Vagina (tissue), 2 donors: ENCODE data around the gene APBB1IP. TPM values are rescaled to one million over a fixed set of nuclear protein-coding genes. Genes with fewer than 3 reads are reported as not detected.

Source experiments
- DNase-seq, 2 donors: peaks; one replicate each; pipeline ENCODE4 v3.0.0-alpha.2; 2017; ENCODE audit errors: extremely low spot score in 2 of 2
- H3K27ac ChIP-seq: fragments of 200-600 bp; sonication (generic); one replicate; pipeline ENCODE4 v1.5.1; 2019
- H3K27me3 ChIP-seq: fragments of 200-600 bp; sonication (generic); one replicate; pipeline ENCODE4 v1.5.1; 2019
- H3K36me3 ChIP-seq, 2 donors: fragments of 200-600 bp; sonication (generic); one replicate each; pipeline ENCODE4 v1.5.1; 2017 to 2019
- H3K4me1 ChIP-seq: fragments of 200-600 bp; sonication (generic); one replicate; pipeline ENCODE4 v1.5.1; 2019
- H3K4me3 ChIP-seq, 2 donors: fragments of 200-600 bp; sonication (generic); 1 replicate in 1 of 2; 2 replicates in 1 of 2; pipeline ENCODE4 v1.5.1; 2016 to 2019
- H3K9me3 ChIP-seq: fragments of 200-600 bp; sonication (generic); one replicate; pipeline ENCODE4 v1.5.1; 2019
- POLR2A ChIP-seq, 2 donors: fragments of 450-650 bp; IDR thresholded peaks; one replicate each; pipeline ENCODE4 v1.6.1; 2017; ENCODE audit warnings: antibody characterized with exemption in 2 of 2, mild to moderate bottlenecking in 2 of 2, moderate library complexity in 2 of 2
- POLR2AphosphoS5 ChIP-seq, 2 donors: sonication (generic); formaldehyde crosslinking; IDR thresholded peaks; one replicate each; pipeline ENCODE4 v1.9.0; 2017; ENCODE audit warnings: antibody characterized with exemption in 2 of 2, mild to moderate bottlenecking in 2 of 2, low read depth in 1 of 2; ENCODE audit not compliant: insufficient read depth in 1 of 2
- intact Hi-C: fragments of 100-400 bp; cut with DNase I; formaldehyde crosslinking; loops from one replicate; pipeline ENCODE4 v1.15.1; 2023
- total RNA-seq: library from RNA; depleted of rRNA; stranded (reverse); fragments of >200 nt; gene quantifications from one replicate; pipeline ENCODE4 v1.2.3, GENCODE V29; 2016
- TF ChIP-seq, protein P1 (sequence below), 3 experiments: fragments of 450-650 bp in 2 of 3; fragments of 200-600 bp in 1 of 3; sonication (generic) in 1 of 3; IDR thresholded peaks; one replicate each; pipeline ENCODE4 v1.5.1; 2017 to 2019; ENCODE audit warnings: antibody characterized with exemption in 3 of 3, mild to moderate bottlenecking in 2 of 3, moderate library complexity in 2 of 3

APBB1IP gene
- total RNA-seq, 1 donor from 2014 or later = 7.4 TPM

DNA sequence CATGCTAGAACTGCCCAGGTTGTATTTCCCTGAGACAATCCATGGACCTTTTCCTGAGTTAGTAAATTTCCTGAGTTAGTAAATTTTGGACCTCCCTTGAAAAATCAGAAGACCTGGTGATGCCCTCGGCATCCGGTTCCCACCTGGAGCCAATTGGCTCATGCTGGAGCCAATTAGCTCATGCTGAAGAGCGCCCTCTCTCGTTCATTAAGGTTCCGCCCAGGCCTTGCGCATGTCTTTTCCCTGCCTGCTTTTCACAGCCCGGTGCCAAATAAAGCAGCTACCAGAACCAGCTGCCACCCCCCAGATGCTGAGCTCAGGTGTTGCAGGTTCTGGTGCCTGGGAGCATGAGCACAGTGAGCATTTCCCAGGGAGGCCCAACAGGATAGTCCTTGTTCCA lies 96.2 kb downstream of the APBB1IP start:
- H3K4me3 ChIP-seq = no peak overlapping the region
- H3K27ac ChIP-seq = no peak overlapping the region
- H3K4me1 ChIP-seq = no peaks in the 10 kb centered on the region
- no peaks in the 10 kb centered on the region for H3K36me3 ChIP-seq
- no peaks in the 10 kb centered on the region for H3K27me3 ChIP-seq
- H3K9me3 ChIP-seq = no peaks in the 10 kb centered on the region
- no peak for TF ChIP-seq POLR2A (IDR thresholded peaks at IDR 0.05)
- no peak for TF ChIP-seq POLR2AphosphoS5 (IDR thresholded peaks at IDR 0.05; ENCODE audit: insufficient read depth in 1 of 2, low read depth in 1 of 2)
- TF ChIP-seq, protein P1, sequence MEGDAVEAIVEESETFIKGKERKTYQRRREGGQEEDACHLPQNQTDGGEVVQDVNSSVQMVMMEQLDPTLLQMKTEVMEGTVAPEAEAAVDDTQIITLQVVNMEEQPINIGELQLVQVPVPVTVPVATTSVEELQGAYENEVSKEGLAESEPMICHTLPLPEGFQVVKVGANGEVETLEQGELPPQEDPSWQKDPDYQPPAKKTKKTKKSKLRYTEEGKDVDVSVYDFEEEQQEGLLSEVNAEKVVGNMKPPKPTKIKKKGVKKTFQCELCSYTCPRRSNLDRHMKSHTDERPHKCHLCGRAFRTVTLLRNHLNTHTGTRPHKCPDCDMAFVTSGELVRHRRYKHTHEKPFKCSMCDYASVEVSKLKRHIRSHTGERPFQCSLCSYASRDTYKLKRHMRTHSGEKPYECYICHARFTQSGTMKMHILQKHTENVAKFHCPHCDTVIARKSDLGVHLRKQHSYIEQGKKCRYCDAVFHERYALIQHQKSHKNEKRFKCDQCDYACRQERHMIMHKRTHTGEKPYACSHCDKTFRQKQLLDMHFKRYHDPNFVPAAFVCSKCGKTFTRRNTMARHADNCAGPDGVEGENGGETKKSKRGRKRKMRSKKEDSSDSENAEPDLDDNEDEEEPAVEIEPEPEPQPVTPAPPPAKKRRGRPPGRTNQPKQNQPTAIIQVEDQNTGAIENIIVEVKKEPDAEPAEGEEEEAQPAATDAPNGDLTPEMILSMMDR (IDR thresholded peaks at IDR 0.05) = no peak
- intact Hi-C loops = no loop called here
- DNase-seq = no peak

DNA sequence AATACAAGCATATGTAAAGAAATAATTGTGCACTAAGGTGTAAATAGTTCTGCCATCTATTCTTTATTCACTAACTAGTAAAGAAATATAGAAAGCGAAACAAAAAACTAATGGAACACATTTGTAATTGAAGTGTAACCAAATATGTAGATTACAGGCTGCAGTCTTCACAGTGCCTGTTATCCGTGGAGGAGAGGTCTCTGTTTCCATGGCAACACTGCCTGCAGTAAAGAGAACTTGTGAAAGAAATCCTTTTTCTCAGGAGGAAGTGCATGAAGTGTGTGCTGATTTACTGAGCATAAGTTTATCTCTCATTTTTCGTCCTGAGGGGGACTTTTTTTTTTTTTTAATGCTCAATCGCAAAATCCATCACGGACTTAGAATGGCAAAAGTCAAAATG lies 102.5 kb downstream of the APBB1IP start:
- no peak overlapping the region for H3K27ac ChIP-seq
- H3K27me3 ChIP-seq = no peaks in the 10 kb centered on the region
- H3K36me3 ChIP-seq = no peaks in the 10 kb centered on the region
- no peaks in the 10 kb centered on the region for H3K9me3 ChIP-seq
- TF ChIP-seq POLR2A (IDR thresholded peaks at IDR 0.05) (no peak), POLR2AphosphoS5 (IDR thresholded peaks at IDR 0.05; ENCODE audit: insufficient read depth in 1 of 2, low read depth in 1 of 2) (no peak)
- TF ChIP-seq, protein P1 (IDR thresholded peaks at IDR 0.05) = no peak
- H3K4me3 ChIP-seq = no peak overlapping the region
- DNase-seq = no peak
- intact Hi-C loops = no loop called here
- H3K4me1 ChIP-seq = no peaks in the 10 kb centered on the region

DNA sequence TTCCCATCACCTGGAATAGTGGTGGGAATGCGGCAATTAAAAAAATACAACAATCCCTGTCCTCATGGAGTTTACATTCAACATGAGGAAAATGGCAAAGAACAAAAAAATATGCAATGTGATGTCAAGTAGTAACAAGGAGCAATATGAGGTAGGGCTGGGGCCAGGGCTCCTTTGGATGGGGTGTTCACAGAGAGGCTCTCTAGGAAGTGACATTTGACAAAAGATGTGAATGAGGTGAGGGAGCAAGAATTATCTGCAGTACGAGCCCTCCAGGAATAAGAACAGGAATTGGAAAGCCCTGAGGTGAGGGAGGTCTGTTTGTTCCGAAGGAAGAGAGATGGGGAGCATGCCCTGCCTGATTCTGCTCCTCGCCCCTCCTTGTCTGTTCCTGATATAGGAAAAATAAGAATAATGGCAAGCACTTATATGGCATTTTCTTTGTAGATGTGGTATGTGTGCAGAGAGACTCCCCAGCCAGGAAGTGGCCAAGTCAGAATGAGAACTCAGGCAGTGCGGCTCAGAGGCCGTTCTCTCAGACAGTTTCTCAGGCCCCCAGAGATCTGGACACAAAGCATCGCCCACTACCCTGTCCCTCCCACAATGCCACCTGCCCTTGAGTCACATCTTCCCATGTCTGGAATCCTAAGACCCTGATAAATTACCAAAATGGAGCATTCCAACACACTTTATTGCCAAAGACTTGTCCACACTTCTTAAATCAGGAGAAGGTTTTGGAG lies 105.6 kb downstream of the APBB1IP start:
- no peak overlapping the region for H3K4me3 ChIP-seq
- TF ChIP-seq, protein P1 (IDR thresholded peaks at IDR 0.05) = no peak
- TF ChIP-seq POLR2AphosphoS5 (IDR thresholded peaks at IDR 0.05; ENCODE audit: insufficient read depth in 1 of 2, low read depth in 1 of 2) (no peak), POLR2A (IDR thresholded peaks at IDR 0.05) (no peak)
- no peak overlapping the region for H3K27ac ChIP-seq
- H3K4me1 ChIP-seq = no peaks in the 10 kb centered on the region
- no peaks in the 10 kb centered on the region for H3K9me3 ChIP-seq
- DNase-seq = no peak
- no peaks in the 10 kb centered on the region for H3K27me3 ChIP-seq
- intact Hi-C loops = no loop called here
- no peaks in the 10 kb centered on the region for H3K36me3 ChIP-seq

DNA sequence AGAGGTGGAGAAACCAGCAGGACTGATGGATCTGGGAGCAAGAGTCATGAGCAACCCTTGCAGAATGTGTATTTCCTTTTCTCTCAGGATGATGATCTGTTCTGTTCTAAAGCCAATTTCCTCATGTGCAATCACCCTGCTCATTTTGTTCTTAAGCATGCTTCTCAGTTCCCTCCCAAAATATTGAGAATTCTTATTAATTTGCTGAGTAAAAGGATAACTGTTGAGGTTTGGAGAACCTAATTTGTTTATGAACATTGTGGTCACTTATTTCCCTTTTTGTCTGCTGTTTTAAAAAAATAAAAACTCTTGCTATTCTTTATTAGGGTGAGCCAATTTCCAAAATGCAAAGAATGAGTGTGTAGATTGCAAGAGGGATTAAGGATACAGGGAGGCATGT lies 106.8 kb downstream of the APBB1IP start:
- TF ChIP-seq POLR2A (IDR thresholded peaks at IDR 0.05) = no peak
- H3K4me3 ChIP-seq = no peak overlapping the region
- DNase-seq = no peak
- no peak overlapping the region for H3K27ac ChIP-seq
- intact Hi-C loops = no loop called here
- no peaks in the 10 kb centered on the region for H3K27me3 ChIP-seq
- no peaks in the 10 kb centered on the region for H3K4me1 ChIP-seq
- H3K9me3 ChIP-seq = no peaks in the 10 kb centered on the region
- no peaks in the 10 kb centered on the region for H3K36me3 ChIP-seq

DNA sequence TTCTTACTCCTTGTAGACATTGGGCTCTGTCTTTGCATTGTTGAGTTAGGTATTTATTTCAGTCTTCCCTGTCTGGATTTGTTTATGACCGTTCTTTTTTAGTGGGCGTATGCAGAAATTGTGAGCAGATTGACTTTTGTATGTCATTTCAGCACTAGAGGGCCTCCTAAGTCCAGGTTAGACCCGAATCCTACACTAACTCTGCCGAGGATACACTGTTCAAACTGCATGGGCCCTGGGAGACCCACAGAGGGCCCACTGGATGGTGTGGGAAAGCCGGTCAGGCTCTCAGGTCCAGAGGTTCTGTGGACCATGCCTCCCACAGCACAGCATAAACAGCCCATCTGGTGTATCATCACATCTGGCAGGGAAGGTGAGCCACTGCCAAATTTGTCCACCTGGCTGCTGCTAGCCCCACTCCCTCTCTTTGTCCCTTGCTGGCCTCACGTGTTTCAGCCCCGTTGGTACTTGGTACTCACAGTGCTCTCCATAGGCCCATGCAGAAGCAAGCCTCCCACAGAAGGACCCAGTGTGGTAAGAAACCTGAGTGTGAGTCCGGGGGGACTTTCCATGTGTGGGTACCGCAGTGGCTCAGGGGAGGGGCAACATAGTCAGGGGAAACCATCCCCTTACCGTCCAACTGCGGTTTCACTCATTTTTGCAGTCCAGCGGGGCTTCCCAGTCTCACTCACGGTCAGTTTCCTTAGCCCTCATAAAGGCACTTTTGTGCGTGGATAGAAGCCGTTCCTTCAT lies 112.8 kb downstream of the APBB1IP start:
- H3K4me1 ChIP-seq = peaks cover 3% of the 10 kb centered on the region
- H3K27me3 ChIP-seq = no peaks in the 10 kb centered on the region
- H3K4me3 ChIP-seq = no peak overlapping the region
- no peaks in the 10 kb centered on the region for H3K9me3 ChIP-seq
- intact Hi-C loops = loop anchor here (10.0 kb wide), 1 partner anchor 216 kb away; no protein-coding TSS in a partner anchor
- no peaks in the 10 kb centered on the region for H3K36me3 ChIP-seq
- DNase-seq = no peak
- no peak overlapping the region for H3K27ac ChIP-seq
- TF ChIP-seq, protein P1 (IDR thresholded peaks at IDR 0.05) = no peak
- TF ChIP-seq POLR2A (IDR thresholded peaks at IDR 0.05) (no peak), POLR2AphosphoS5 (IDR thresholded peaks at IDR 0.05; ENCODE audit: insufficient read depth in 1 of 2, low read depth in 1 of 2) (no peak)
